H1 (cell line): ENCODE measurements around the gene LRP2BP.

Experiments
- ATF3 ChIP-seq: IDR thresholded peaks from 2 replicates; pipeline ENCODE4 v1.6.1; 2011; ENCODE audit warnings: low read depth, mild to moderate bottlenecking, low read length; ENCODE audit not compliant: insufficient read depth
- RXRA ChIP-seq: IDR thresholded peaks from 2 replicates; pipeline ENCODE4 v1.6.1; 2011; ENCODE audit warnings: low read depth, mild to moderate bottlenecking, low read length, moderate library complexity; ENCODE audit not compliant: insufficient read depth
- TEAD4 ChIP-seq: IDR thresholded peaks from 2 replicates; pipeline ENCODE4 v1.6.1; 2012; ENCODE audit warnings: low read depth, low read length, inconsistent platforms, mixed read lengths
- ZNF274 ChIP-seq: IDR thresholded peaks from 2 replicates; pipeline ENCODE4 v1.7.0; 2012; ENCODE audit warnings: low read length, borderline replicate concordance; ENCODE audit errors: extremely low read depth

DNA sequence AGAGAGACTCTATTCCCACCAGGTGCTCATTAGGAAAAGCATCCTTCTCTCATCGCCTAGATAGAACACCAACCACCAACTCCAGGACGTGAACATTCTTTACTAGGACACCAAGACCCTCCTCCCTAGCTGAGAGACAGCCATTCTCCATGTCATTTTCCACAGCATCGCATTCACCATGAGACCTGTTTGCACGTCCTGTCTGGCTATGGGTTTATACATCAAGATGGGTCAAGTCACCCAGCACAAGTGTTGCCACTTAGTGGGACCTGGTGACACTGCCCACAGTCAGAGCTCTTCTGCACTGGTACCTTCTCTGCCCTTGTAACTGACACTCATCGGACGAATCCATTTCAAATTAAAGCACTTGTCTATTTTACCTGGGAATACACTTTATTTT is 17.5 kb downstream of the LRP2BP start:
- TF ChIP-seq ATF3 (no peak), RXRA (no peak), ZNF274 (no peak), TEAD4 (no peak)
